Adrenal gland (tissue), 5 donors: ENCODE results near the gene ADPRS.

Experiments
- CTCF ChIP-seq, 6 experiments: fragments of 450-650 bp in 4 of 6; fragments of 200-600 bp in 2 of 6; sonication (generic) in 1 of 6; IDR thresholded peaks; 1 replicate in 5 of 6; 2 replicates in 1 of 6; pipeline versions ENCODE4 v1.5.1 to v1.8.0; 2016 to 2021; ENCODE audit warnings: antibody characterized with exemption in 6 of 6, mild to moderate bottlenecking in 2 of 6, moderate library complexity in 1 of 6
- POLR2A ChIP-seq, 2 donors: fragments of 450-650 bp; IDR thresholded peaks; one replicate each; pipeline ENCODE4 v1.6.1; 2017; ENCODE audit warnings: antibody characterized with exemption in 2 of 2, mild to moderate bottlenecking in 2 of 2, moderate library complexity in 1 of 2
- donor health status: DM: no; HTN: no; CAD: no.

GRCh38 chr1:36093226-36093625 is 4.5 kb downstream of the ADPRS start:
- TF ChIP-seq POLR2A (IDR thresholded peaks at IDR 0.05) (no peak), CTCF (IDR thresholded peaks at IDR 0.05) (no peak)
